HG03196 (cell line): ENCODE results near the gene CPA5.
"Not testable (repeated sequence)": the region's sequence is repeated elsewhere in the genome, so short reads cannot be mapped to it uniquely, and the experiment has no call there.

Experiments
- ATAC-seq: cut with Tn5 transposase; IDR thresholded peaks from one replicate; pipeline ENCODE4 v1.9.1; 2021; ENCODE audit not compliant: unreplicated experiment

The CPA5 gene

DNA sequence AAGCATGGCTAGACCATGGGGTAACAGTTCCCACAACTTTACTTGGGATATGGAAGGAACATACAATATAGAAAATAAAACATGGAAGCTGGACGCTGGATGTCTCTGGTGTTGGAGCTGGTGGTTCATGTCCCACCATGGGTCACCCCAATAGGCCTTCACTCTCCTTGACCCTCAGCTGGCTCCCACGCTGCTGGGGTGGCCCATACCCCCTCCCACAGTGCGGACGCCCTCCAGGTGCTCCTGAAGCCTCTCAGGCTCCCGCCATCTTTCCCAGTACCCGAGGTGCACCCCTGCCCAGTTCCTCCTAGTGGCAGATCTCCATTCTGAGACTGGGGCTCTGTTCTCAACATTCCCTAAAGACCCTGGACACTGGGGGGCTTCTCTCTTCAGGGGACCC, 29.9 kb downstream of the CPA5 start:
- ATAC-seq = no peak

- ATAC-seq = not testable (repeated sequence)
Observed at GRCh38 chr7:130376461-130376860, 31.8 kb downstream of the CPA5 start.

- ATAC-seq = no peak
Observed at GRCh38 chr7:130377178-130377577, 32.6 kb downstream of the CPA5 start.

DNA sequence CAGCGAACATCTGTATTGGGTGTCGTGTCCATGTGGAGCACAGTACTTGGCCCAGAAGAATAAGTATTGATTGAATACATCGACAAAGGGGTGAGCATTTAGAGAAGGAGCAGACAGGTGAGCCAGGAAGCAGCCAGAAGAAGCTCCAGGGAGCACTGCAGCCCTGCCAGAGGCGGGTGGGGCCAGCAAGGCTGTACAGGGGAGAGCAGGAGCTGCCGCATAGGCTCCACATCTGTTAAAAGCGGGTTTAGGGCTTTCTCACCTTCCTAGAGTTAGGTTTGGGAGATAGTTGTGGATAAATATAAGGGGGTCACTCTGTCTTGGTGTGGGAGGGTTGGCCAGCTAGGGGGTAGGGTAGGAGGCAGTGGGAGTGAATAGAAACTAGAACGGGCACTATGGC, 34.4 kb downstream of the CPA5 start:
- ATAC-seq = no peak

DNA sequence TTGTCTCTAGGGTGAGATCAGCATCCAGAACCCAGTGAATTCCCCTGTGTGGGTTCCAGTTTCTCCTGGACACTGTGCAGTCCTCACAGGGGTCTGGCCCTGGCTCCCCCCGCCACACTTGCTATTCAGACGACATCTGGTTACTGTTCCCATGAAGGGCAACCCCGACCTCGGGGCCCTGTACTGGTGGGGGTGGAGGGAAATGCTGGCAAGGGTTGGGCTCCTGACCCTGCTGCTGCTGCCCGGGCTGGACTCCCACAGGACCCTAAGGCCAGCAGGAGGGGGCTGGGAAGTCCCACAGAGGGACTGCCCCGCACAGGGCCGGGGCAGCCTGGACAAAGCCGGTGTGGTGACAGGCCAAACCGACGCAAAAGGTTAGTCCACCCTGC, 34.9 kb downstream of the CPA5 start:
- ATAC-seq = no peak

DNA sequence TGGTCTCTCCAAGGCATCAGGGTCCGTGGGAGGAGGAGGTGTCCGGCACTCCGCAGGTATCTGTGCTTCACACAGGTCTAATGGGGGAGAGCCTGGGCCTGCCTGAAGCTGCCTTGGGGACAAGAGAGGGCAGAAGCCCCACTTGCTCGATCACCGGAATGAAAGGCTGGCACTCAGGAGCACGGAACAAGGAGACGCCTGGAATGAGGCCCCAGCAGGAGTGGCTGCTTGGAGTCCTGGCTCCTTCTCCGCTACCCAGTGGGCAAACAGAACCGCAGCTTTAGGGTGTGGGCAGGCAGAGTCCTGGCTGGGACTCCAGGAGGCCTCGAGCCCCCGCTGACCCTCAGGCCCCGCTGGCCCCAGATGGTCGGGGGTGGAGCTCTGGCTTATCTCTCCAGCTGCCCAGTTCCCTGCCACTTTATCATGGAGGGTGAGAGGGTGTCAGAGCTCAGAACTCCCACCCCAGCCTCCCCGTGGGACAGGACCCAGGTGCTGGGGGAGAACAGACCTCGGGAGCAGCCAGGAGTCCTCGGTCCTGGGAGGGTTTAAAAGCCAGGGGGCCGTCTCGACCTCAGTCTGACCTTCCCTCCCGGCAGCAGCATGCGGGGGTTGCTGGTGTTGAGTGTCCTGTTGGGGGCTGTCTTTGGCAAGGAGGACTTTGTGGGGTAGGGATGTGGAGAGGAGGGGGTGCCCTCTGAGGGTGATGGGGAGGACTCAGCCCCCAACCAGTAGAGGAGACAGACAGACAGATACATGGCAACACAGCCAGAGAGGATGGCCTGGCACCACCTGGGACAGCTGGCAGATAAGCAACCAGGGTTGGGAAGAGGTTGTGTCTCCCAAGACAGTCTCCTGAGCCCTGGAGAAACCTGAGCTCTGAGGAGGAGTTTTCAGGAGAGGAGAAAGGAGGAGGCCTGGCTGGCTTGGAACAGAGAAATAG, 35.6 kb downstream of the CPA5 start, which contains the start of gene CPA1:
TSS of gene CPA1 (plus strand) at position 574 of the 940 bp plus-strand sequence. CDS start at position 601, 27 bp downstream.
- ATAC-seq = no peak

- ATAC-seq = no peak
Observed at GRCh38 chr7:130380861-130381455, 36.3 kb downstream of the CPA5 start.

DNA sequence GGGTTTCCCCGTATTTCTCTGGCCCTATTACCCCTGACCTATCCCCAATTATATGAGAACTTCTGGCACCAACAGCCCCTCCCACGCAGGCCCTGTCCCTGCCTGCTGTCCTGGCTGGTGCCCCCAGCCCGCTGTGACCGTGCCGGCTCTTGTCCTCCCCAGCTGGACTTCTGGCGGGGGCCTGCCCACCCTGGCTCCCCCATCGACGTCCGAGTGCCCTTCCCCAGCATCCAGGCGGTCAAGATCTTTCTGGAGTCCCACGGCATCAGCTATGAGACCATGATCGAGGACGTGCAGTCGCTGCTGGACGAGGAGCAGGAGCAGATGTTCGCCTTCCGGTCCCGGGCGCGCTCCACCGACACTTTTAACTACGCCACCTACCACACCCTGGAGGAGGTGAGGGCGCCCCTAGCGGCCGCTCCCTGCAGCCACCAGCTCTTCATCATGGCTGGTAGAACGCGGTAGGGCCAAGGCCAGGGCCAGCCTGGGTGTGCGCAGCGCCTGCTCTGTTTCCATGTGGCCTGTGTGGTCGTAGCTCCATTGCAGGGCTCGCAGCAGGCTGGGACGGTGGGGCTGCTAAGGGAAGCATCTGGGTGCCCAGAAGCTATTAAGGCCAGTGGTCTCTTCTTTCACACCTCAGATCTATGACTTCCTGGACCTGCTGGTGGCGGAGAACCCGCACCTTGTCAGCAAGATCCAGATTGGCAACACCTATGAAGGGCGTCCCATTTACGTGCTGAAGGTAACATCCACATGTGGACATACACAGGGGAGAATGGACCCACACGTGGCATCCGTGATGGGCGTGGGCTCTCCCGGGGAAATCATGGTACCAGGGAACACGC, 37.1 kb downstream of the CPA5 start:
- ATAC-seq = no peak

- ATAC-seq = no peak
Observed at GRCh38 chr7:130383187-130383980, 38.8 kb downstream of the CPA5 start.

DNA sequence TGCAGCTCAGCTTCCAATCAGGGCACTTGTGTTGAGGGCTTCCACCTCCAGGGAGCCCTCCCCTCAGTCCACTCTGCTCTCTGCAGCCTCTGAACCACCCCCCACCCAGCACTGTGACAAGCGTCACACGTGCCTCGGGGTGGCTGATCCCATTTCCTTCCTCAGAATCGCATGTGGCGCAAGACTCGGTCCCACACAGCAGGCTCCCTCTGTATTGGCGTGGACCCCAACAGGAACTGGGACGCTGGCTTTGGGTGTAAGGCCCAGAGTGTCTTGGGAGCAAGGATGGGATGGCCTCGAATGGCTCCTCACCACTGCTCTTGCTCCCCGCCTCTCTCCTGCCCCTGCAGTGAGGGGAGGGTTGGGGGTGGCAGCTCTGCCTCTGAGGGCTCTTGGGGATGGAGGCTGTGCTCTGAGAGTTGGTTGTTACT, 39.8 kb downstream of the CPA5 start:
- no peak for ATAC-seq

DNA sequence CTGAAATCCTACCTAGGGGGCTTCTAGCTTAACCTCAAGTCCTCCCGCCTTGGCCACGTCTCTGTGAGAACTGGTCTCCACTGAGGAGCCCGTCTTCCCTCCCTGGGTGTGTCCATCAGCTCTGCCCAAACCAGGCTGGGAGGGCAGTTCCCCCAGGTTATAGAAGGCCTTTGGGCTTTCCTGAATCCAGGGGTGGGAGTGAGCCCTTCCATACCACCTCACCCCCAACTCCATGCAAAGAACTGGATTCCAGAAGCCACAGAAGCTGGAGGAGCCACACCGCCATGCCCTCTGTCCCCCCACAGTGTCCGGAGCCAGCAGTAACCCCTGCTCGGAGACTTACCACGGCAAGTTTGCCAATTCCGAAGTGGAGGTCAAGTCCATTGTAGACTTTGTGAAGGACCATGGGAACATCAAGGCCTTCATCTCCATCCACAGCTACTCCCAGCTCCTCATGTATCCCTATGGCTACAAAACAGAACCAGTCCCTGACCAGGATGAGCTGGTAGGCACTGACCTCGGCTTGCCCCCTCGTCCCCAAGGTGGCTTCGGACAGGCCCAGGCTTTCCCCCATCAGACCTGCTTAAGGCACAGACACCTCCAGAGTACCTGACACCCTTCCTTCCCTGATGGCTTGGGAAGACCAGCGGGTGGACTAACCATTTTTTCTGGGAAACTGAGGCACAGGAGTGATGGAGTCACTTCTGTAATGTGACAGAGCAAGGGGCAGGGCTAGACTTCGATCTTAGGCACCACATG, 40.4 kb downstream of the CPA5 start:
- ATAC-seq = no peak

- ATAC-seq = no peak
Observed at GRCh38 chr7:130385600-130386066, 41.0 kb downstream of the CPA5 start.

GRCh38 chr7:130386876-130387275, 42.3 kb downstream of the CPA5 start:
- ATAC-seq = no peak

DNA sequence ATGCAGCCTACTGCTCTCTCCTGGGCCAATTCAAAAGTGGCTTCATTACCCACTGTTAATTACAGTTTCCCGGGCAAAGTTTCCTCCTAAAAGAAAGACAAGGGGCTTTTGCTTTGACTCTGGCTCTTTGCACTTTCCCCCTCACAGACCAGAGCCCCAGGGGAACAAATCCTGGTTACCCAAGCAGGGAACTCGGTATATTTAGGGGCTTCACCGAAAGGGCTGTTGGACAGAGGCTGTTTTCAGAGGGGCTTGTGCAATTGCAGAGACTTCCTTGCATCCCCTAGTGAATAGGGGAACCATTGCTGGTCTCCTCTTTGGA, 42.7 kb downstream of the CPA5 start:
- no peak for ATAC-seq

- ATAC-seq = no peak
Observed at GRCh38 chr7:130387628-130388403, 43.2 kb downstream of the CPA5 start.

- no peak for ATAC-seq
Observed at GRCh38 chr7:130388671-130389070, 44.1 kb downstream of the CPA5 start.

DNA sequence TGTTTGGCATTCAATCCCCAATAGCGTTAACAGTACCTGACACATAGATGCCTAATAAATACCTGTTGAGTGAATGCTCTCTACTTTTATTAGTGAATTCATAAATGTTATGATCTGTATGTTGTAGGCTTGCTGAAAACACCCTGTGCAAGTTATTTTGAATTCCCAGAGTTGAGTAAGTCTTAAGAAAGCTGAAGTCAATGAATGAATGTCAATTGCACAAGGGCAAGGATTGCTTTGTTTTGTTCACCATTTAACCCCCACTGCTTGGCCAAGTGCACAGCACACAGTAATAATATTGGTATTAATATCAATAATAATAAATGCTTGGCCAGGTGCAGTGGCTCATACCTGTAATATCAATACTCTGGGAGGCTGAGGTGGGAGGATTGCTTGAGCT, 45.9 kb downstream of the CPA5 start:
- ATAC-seq = no peak

DNA sequence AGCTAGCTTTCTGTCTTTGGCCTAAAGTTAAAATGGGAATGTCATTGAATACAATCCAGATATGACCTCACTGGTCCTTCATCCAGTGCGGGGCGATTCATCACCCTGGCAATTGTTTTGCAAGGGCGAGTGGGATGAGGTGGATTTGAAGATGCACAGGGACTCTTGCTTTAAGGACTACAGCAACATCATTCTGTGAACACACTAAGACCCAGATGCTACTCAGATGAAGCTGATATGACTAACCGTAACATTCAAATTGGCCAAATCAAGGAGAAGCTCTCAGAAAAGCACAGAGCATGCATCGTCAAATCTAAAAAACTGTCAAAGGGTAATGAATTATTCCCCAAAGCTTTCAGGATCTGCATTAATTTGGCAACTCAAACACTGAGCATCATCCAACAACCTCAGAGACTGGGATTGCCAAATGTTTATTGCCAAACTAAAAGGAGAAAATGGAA, 48.5 kb downstream of the CPA5 start:
- ATAC-seq = no peak

DNA sequence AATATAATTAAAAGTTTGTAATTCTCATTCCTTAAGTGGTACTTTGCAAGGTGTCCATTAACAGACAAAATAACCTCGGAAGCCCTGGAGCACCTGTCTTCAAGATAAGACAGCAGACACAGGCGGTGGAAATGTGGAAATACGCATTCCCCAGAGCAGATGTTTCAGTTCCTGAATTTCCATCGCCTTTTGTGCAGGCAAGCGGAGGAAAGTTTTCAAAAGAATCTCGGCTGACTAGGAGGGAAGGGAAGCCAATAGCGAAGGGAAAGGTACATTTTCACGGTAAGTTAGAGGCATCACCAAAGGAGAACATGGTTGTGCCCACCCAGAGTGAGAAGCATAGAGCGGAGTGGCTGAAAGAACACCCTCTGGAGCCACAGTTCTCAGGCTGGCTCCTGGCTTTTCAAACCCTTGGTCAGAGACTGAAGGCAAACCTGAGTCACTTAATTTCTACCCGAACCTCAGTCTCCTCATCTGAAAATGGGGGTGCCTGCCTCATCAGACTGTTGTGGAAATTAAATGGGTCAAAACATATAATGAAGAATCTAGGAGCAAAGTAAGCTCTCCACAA, 49.3 kb downstream of the CPA5 start:
- ATAC-seq = no peak
